GM12878 (cell line): ENCODE data around the gene SH2B3.

Experiments
- GABPA ChIP-seq: IDR thresholded peaks from 2 replicates; pipeline ENCODE4 v1.6.1; 2014; ENCODE audit warnings: antibody characterized with exemption, low read depth, mild to moderate bottlenecking, inconsistent platforms
- SIN3A ChIP-seq: IDR thresholded peaks from 2 replicates; pipeline ENCODE4 v1.6.1; 2012; ENCODE audit warnings: low read depth, low read length, improper control_type of control experiment
- SUZ12 ChIP-seq: fragments of 200-600 bp; sonication (generic); IDR thresholded peaks from one replicate; pipeline ENCODE4 v1.6.1; 2018; ENCODE audit warnings: antibody characterized with exemption, mild to moderate bottlenecking; ENCODE audit not compliant: unreplicated experiment

DNA sequence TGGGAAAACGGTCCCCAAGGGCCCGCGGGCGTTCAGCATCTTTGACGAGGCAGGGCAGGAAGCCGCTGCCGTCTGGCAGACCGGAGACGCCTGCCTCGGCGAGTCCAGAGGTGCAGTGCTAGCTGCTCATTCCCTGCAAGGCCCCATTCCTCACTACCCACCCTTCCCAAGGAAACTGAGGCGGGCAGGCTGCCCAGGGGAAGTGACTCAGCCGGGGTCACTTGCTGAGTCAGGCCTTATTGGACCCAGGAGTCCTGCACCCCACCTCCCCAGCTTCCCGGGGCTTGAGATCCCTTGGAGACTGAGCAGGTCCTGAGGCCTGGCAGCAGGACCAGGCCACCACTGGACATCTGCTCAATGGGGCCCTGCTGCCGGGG lies 3.7 kb downstream of the SH2B3 start:
- TF ChIP-seq GABPA = no peak
- no peak for TF ChIP-seq SUZ12
- no peak for TF ChIP-seq SIN3A
